ENCODE measurements around the gene SNTB2. TPM values are rescaled to one million over a fixed set of nuclear protein-coding genes. Genes with fewer than 3 reads are reported as not detected.

SNTB2 gene
- total RNA-seq, 1 donor from 2014 or later: 22.9 TPM

DNA sequence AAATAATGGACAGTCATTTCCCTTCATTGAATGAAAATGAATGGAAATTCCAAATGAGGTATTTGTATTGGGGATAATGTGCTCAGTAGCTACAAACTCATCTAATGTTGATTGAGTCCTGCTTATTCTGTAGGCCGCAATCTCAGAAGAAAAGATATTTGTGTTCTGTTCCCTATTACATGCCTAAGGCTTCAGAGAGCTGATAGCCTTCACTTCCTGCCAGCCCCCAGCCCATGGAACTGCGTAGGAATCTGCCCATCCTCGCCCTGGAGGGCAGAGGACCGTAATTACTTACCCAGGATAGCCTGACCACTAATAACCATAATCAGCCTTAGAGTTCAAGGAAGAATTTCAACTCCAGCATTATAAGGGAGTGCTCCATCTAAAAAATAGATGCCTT lies 17.9 kb upstream of the SNTB2 start:
- Histone ChIP-seq H3K27ac (no peak overlapping the region), H4K20me1 (ENCODE audit: low read depth) (no peaks in the 10 kb centered on the region), H3K27me3 (no peaks in the 10 kb centered on the region), H3K4me1 (no peaks in the 10 kb centered on the region), H3K9ac (no peak overlapping the region), H3K4me2 (no peak overlapping the region), H3F3A (ENCODE audit: low read depth) (no peaks in the 10 kb centered on the region), H3K9me3 (ENCODE audit: low read depth) (no peaks in the 10 kb centered on the region), H2AFZ (replicated peaks) (no peak overlapping the region), H3K4me3 (no peak overlapping the region), H3K79me2 (ENCODE audit: low read depth) (no peaks in the 10 kb centered on the region), H3K36me3 (peaks cover 4% of the 10 kb centered on the region)
- no peak for DNase-seq (ENCODE audit: low spot score)
- no peaks in the 10 kb centered on the region for H3K9me3 Mint-ChIP-seq
- H3K4me1 Mint-ChIP-seq: no peaks in the 10 kb centered on the region
- H3K36me3 Mint-ChIP-seq: peaks cover 27% of the 10 kb centered on the region
- H3K4me3 Mint-ChIP-seq: no peak overlapping the region
- TF ChIP-seq, protein P1, sequence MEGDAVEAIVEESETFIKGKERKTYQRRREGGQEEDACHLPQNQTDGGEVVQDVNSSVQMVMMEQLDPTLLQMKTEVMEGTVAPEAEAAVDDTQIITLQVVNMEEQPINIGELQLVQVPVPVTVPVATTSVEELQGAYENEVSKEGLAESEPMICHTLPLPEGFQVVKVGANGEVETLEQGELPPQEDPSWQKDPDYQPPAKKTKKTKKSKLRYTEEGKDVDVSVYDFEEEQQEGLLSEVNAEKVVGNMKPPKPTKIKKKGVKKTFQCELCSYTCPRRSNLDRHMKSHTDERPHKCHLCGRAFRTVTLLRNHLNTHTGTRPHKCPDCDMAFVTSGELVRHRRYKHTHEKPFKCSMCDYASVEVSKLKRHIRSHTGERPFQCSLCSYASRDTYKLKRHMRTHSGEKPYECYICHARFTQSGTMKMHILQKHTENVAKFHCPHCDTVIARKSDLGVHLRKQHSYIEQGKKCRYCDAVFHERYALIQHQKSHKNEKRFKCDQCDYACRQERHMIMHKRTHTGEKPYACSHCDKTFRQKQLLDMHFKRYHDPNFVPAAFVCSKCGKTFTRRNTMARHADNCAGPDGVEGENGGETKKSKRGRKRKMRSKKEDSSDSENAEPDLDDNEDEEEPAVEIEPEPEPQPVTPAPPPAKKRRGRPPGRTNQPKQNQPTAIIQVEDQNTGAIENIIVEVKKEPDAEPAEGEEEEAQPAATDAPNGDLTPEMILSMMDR (IDR thresholded peaks at IDR 0.05): no peak
- TF ChIP-seq EZH2phosphoT487 (IDR thresholded peaks at IDR 0.05): no peak
- no peak for TF ChIP-seq EZH2 (IDR thresholded peaks at IDR 0.05)
- H3K27me3 Mint-ChIP-seq (ENCODE audit: insufficient read depth, low read depth): no peaks in the 10 kb centered on the region
- no peak overlapping the region for H3K27ac Mint-ChIP-seq

- Histone ChIP-seq H3K9ac (no peak overlapping the region), H3K36me3 (peaks cover 4% of the 10 kb centered on the region), H3K4me2 (no peak overlapping the region), H3F3A (ENCODE audit: low read depth) (no peaks in the 10 kb centered on the region), H3K27ac (no peak overlapping the region), H3K4me3 (no peak overlapping the region), H2AFZ (replicated peaks) (no peak overlapping the region), H3K4me1 (no peaks in the 10 kb centered on the region), H4K20me1 (ENCODE audit: low read depth) (no peaks in the 10 kb centered on the region), H3K79me2 (ENCODE audit: low read depth) (no peaks in the 10 kb centered on the region), H3K9me3 (ENCODE audit: low read depth) (no peaks in the 10 kb centered on the region), H3K27me3 (no peaks in the 10 kb centered on the region)
- Mint-ChIP-seq H3K36me3 (peaks cover 25% of the 10 kb centered on the region), H3K27ac (no peak overlapping the region), H3K27me3 (ENCODE audit: insufficient read depth, low read depth) (no peaks in the 10 kb centered on the region), H3K4me1 (no peaks in the 10 kb centered on the region), H3K4me3 (no peak overlapping the region), H3K9me3 (no peaks in the 10 kb centered on the region)
- TF ChIP-seq EZH2 (IDR thresholded peaks at IDR 0.05) (no peak), EZH2phosphoT487 (IDR thresholded peaks at IDR 0.05) (no peak)
- TF ChIP-seq, protein P1 (IDR thresholded peaks at IDR 0.05): no peak
- no peak for DNase-seq (ENCODE audit: low spot score)
These were observed 17.2 kb upstream of the SNTB2 start for GRCh38 chr16:69169607-69170352.

- H3K36me3 ChIP-seq: peaks cover 4% of the 10 kb centered on the region
- H3K27ac Mint-ChIP-seq: no peak overlapping the region
- no peaks in the 10 kb centered on the region for H3K27me3 Mint-ChIP-seq (ENCODE audit: insufficient read depth, low read depth)
- no peak overlapping the region for H3K4me3 Mint-ChIP-seq
- no peak for TF ChIP-seq EZH2phosphoT487 (IDR thresholded peaks at IDR 0.05)
- TF ChIP-seq EZH2 (IDR thresholded peaks at IDR 0.05): no peak
- TF ChIP-seq, protein P1 (IDR thresholded peaks at IDR 0.05): no peak
- no peaks in the 10 kb centered on the region for H3F3A ChIP-seq (ENCODE audit: low read depth)
- no peak for DNase-seq (ENCODE audit: low spot score)
- H3K4me1 Mint-ChIP-seq: no peaks in the 10 kb centered on the region
- H3K27ac ChIP-seq: no peak overlapping the region
- no peaks in the 10 kb centered on the region for H3K9me3 Mint-ChIP-seq
- H4K20me1 ChIP-seq (ENCODE audit: low read depth): no peaks in the 10 kb centered on the region
- H3K4me2 ChIP-seq: no peak overlapping the region
- no peak overlapping the region for H3K4me3 ChIP-seq
- H3K36me3 Mint-ChIP-seq: peaks cover 15% of the 10 kb centered on the region
- H3K79me2 ChIP-seq (ENCODE audit: low read depth): no peaks in the 10 kb centered on the region
- no peaks in the 10 kb centered on the region for H3K27me3 ChIP-seq
- no peak overlapping the region for H2AFZ ChIP-seq (replicated peaks)
- no peaks in the 10 kb centered on the region for H3K9me3 ChIP-seq (ENCODE audit: low read depth)
- no peak overlapping the region for H3K9ac ChIP-seq
- no peaks in the 10 kb centered on the region for H3K4me1 ChIP-seq
These were observed 15.5 kb upstream of the SNTB2 start for GRCh38 chr16:69171325-69172084.
